ENCODE measurements around the gene NDFIP1. TPM values are rescaled to one million over a fixed set of nuclear protein-coding genes. Genes with fewer than 3 reads are reported as not detected.

The NDFIP1 gene
- total RNA-seq, 2 experiments from 2014 or later: 65.2 to 70.2 TPM

GRCh38 chr5:142096382-142096781 is 12.2 kb upstream of the NDFIP1 start:
- POLR2A ChIA-PET: no interaction called here
- peaks cover 56% of the 10 kb centered on the region for H3K4me1 Mint-ChIP-seq

GRCh38 chr5:142097681-142098080 is 10.9 kb upstream of the NDFIP1 start:
- Mint-ChIP-seq H3K4me1 (peaks cover 57% of the 10 kb centered on the region), H3K27me3 (no peaks in the 10 kb centered on the region), H3K27ac (peak overlapping the region; percentile 69), H3K4me3 (no peak overlapping the region), H3K36me3 (ENCODE audit: low read depth) (peaks cover 9% of the 10 kb centered on the region), H3K9me3 (peaks cover 8% of the 10 kb centered on the region)
- DNase-seq: no peak
- ChIA-PET CTCF (interaction anchor here (1.0 to 1.3 kb wide), 2 partner anchors 13 to 105 kb away, joined by 3 read pairs; no protein-coding TSS in a partner anchor), POLR2A (no interaction called here)

More at GRCh38 chr5:142096382-142096781, 12.2 kb upstream of the NDFIP1 start:
- H3K36me3 Mint-ChIP-seq (ENCODE audit: low read depth): peaks cover 8% of the 10 kb centered on the region
- no peaks in the 10 kb centered on the region for H3K27me3 Mint-ChIP-seq
- peak overlapping the region; percentile 94 for H3K27ac Mint-ChIP-seq
- peaks cover 6% of the 10 kb centered on the region for H3K9me3 Mint-ChIP-seq
- no peak overlapping the region for H3K4me3 Mint-ChIP-seq
- DNase-seq: no peak
- CTCF ChIA-PET: interaction anchor here (0.6 to 1.7 kb wide), 7 partner anchors 11 to 127 kb away, joined by 3 to 8 read pairs (median 5); partner anchors contain the start of gene RNF14

GRCh38 chr5:142098275-142098674 is 10.3 kb upstream of the NDFIP1 start:
- Mint-ChIP-seq H3K4me3 (no peak overlapping the region), H3K36me3 (ENCODE audit: low read depth) (peaks cover 9% of the 10 kb centered on the region), H3K27ac (peak overlapping the region; percentile 69), H3K27me3 (no peaks in the 10 kb centered on the region), H3K4me1 (peaks cover 59% of the 10 kb centered on the region), H3K9me3 (peaks cover 11% of the 10 kb centered on the region)
- POLR2A ChIA-PET: no interaction called here
- CTCF ChIA-PET: interaction anchor here (0.5 to 1.3 kb wide), 3 partner anchors 12 to 105 kb away, joined by 3 read pairs; no protein-coding TSS in a partner anchor
- DNase-seq: no peak

GRCh38 chr5:142098931-142099330 is 9.6 kb upstream of the NDFIP1 start:
- peaks cover 57% of the 10 kb centered on the region for H3K4me1 Mint-ChIP-seq

GRCh38 chr5:142100307-142100706 is 8.3 kb upstream of the NDFIP1 start:
- ChIA-PET POLR2A (no interaction called here), CTCF (no interaction called here)
- DNase-seq: no peak
- Mint-ChIP-seq H3K4me1 (peaks cover 55% of the 10 kb centered on the region), H3K36me3 (ENCODE audit: low read depth) (peaks cover 7% of the 10 kb centered on the region), H3K9me3 (peaks cover 11% of the 10 kb centered on the region), H3K27ac (no peak overlapping the region), H3K27me3 (no peaks in the 10 kb centered on the region), H3K4me3 (no peak overlapping the region)

More at GRCh38 chr5:142098931-142099330, 9.6 kb upstream of the NDFIP1 start:
- H3K4me3 Mint-ChIP-seq: no peak overlapping the region
- ChIA-PET CTCF (interaction anchor here (0.9 to 1.3 kb wide), 2 partner anchors 9 to 106 kb away, joined by 3 to 4 read pairs; no protein-coding TSS in a partner anchor), POLR2A (no interaction called here)
- no peaks in the 10 kb centered on the region for H3K27me3 Mint-ChIP-seq
- H3K9me3 Mint-ChIP-seq: peaks cover 11% of the 10 kb centered on the region
- peaks cover 9% of the 10 kb centered on the region for H3K36me3 Mint-ChIP-seq (ENCODE audit: low read depth)
- DNase-seq: no peak
- H3K27ac Mint-ChIP-seq: no peak overlapping the region

- no peak for DNase-seq
- peaks cover 61% of the 10 kb centered on the region for H3K4me1 Mint-ChIP-seq
- CTCF ChIA-PET: interaction anchor here (0.6 to 0.8 kb wide), 2 partner anchors 37 to 87 kb away, joined by 3 to 5 read pairs; no protein-coding TSS in a partner anchor
- POLR2A ChIA-PET: no interaction called here
- H3K36me3 Mint-ChIP-seq (ENCODE audit: low read depth): peaks cover 7% of the 10 kb centered on the region
- peak overlapping the region; percentile 60 for H3K27ac Mint-ChIP-seq
- no peaks in the 10 kb centered on the region for H3K27me3 Mint-ChIP-seq
- H3K9me3 Mint-ChIP-seq: peaks cover 11% of the 10 kb centered on the region
- no peak overlapping the region for H3K4me3 Mint-ChIP-seq
Observed at GRCh38 chr5:142102980-142103740, 5.4 kb upstream of the NDFIP1 start.

GRCh38 chr5:142104491-142104890 is 4.1 kb upstream of the NDFIP1 start:
- Mint-ChIP-seq H3K27me3 (no peaks in the 10 kb centered on the region), H3K4me3 (peak overlapping the region; percentile 18), H3K4me1 (peaks cover 54% of the 10 kb centered on the region), H3K36me3 (ENCODE audit: low read depth) (peaks cover 11% of the 10 kb centered on the region), H3K27ac (peak overlapping the region; percentile 90), H3K9me3 (peaks cover 11% of the 10 kb centered on the region)
- ChIA-PET CTCF (interaction anchor here (0.7 kb wide), 1 partner anchor 95 kb away, joined by 3 read pairs; no protein-coding TSS in a partner anchor), POLR2A (no interaction called here)
- DNase-seq: peak; percentile 69

- ChIA-PET POLR2A (no interaction called here), CTCF (interaction anchor here (1.1 kb wide), 1 partner anchor 95 kb away, joined by 4 read pairs; no protein-coding TSS in a partner anchor)
- H3K9me3 Mint-ChIP-seq: peaks cover 8% of the 10 kb centered on the region
- peaks cover 58% of the 10 kb centered on the region for H3K4me1 Mint-ChIP-seq
- H3K27ac Mint-ChIP-seq: peak overlapping the region; percentile 66
- H3K36me3 Mint-ChIP-seq (ENCODE audit: low read depth): peaks cover 12% of the 10 kb centered on the region
- H3K4me3 Mint-ChIP-seq: no peak overlapping the region
- H3K27me3 Mint-ChIP-seq: no peaks in the 10 kb centered on the region
- DNase-seq: no peak
Observed at GRCh38 chr5:142106061-142106460, 2.5 kb upstream of the NDFIP1 start.

GRCh38 chr5:142107036-142107735 is 1.4 kb upstream of the NDFIP1 start:
- CTCF ChIA-PET: interaction anchor here (0.9 to 2.1 kb wide), 11 partner anchors 8 to 416 kb away, joined by 3 to 7 read pairs (median 4); partner anchors contain the start of genes GNPDA1 and RNF14
- peaks cover 14% of the 10 kb centered on the region for H3K36me3 Mint-ChIP-seq (ENCODE audit: low read depth)
- DNase-seq: no peak
- POLR2A ChIA-PET: no interaction called here
- H3K9me3 Mint-ChIP-seq: peaks cover 3% of the 10 kb centered on the region
- H3K4me1 Mint-ChIP-seq: peaks cover 60% of the 10 kb centered on the region
- peak overlapping the region; percentile 98 for H3K27ac Mint-ChIP-seq
- H3K4me3 Mint-ChIP-seq: no peak overlapping the region
- H3K27me3 Mint-ChIP-seq: no peaks in the 10 kb centered on the region

- POLR2A ChIA-PET: interaction anchor here (1.0 kb wide), 1 partner anchor 15 kb away, joined by 3 read pairs; no protein-coding TSS in a partner anchor
- peaks cover 2% of the 10 kb centered on the region for H3K9me3 Mint-ChIP-seq
- H3K4me1 Mint-ChIP-seq: peaks cover 63% of the 10 kb centered on the region
- DNase-seq: no peak
- peak overlapping the region; percentile 98 for H3K27ac Mint-ChIP-seq
- H3K4me3 Mint-ChIP-seq: peak overlapping the region; percentile 74
- no peaks in the 10 kb centered on the region for H3K27me3 Mint-ChIP-seq
- CTCF ChIA-PET: interaction anchor here (0.9 to 2.1 kb wide), 11 partner anchors 9 to 416 kb away, joined by 3 to 7 read pairs (median 4); partner anchors contain the start of genes GNPDA1 and RNF14
- peaks cover 19% of the 10 kb centered on the region for H3K36me3 Mint-ChIP-seq (ENCODE audit: low read depth)
Observed at GRCh38 chr5:142107736-142108431, 695 bp upstream of the NDFIP1 start.

GRCh38 chr5:142109331-142110045 is 909 bp downstream of the NDFIP1 start:
- ChIA-PET CTCF (interaction anchor here (0.6 to 2.1 kb wide), 9 partner anchors 16 to 1257 kb away, joined by 3 to 7 read pairs (median 3); partner anchors contain the start of gene GNPDA1), POLR2A (no interaction called here)
- Mint-ChIP-seq H3K27me3 (no peaks in the 10 kb centered on the region), H3K4me1 (peaks cover 71% of the 10 kb centered on the region), H3K4me3 (peak overlapping the region; percentile 91), H3K27ac (peak overlapping the region; percentile 94), H3K36me3 (ENCODE audit: low read depth) (peaks cover 28% of the 10 kb centered on the region), H3K9me3 (no peaks in the 10 kb centered on the region)
- peak; percentile 74 for DNase-seq

All from activated CD4-positive, alpha-beta T cell treated with anti-CD3 and anti-CD28 coated beads, Interleukin-2, amount 10 ng/mL, durations not matched to agents 7 days and 5 days (primary cell).